ENCODE measurements around the gene CCDC177. TPM values are rescaled to one million over a fixed set of nuclear protein-coding genes. Genes with fewer than 3 reads are reported as not detected.

CCDC177 gene
- total and polyA plus RNA-seq, 8 donors, result 0.03 to 0.25 (median 0.18) TPM; not detected in 5

DNA sequence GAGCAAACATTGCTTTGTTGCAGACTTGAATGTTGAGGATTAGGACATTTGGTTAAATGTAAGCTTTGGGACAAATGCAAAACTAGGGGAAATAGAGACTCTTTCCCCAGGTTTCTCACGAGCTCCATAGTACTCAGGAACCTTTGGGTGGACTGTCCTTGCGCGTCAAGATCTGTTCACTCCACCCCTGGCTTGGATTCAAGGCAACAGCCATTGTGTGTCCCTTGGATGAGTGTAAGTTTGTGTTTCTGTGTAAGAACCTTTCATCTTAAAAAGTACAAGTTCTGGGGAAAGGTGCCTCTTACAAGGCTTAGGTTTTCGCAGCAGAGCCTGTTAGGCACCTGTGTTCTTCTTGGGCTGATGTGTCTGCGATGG lies 40.4 kb upstream of the CCDC177 start:
- H3K36me3 ChIP-seq, result no peaks in the 10 kb centered on the region
- H3K4me1 ChIP-seq, result peaks cover 79 to 87% (median 83%) of the 10 kb centered on the region in 4 donors
- intact Hi-C loops (cut with DNase I; ENCODE audit: low total_unique reads), result no loop called here
- no peak for DNase-seq
- H3K27me3 ChIP-seq, result no peaks in the 10 kb centered on the region
- peak overlapping the region; percentile 77 to 100 (median 99) for H3K27ac ChIP-seq
- TF ChIP-seq POLR2A (IDR thresholded peaks at IDR 0.05) (no peak), EP300 (IDR thresholded peaks at IDR 0.05) (no peak), POLR2AphosphoS5 (IDR thresholded peaks at IDR 0.05) (no peak)
- TF ChIP-seq, protein P1, sequence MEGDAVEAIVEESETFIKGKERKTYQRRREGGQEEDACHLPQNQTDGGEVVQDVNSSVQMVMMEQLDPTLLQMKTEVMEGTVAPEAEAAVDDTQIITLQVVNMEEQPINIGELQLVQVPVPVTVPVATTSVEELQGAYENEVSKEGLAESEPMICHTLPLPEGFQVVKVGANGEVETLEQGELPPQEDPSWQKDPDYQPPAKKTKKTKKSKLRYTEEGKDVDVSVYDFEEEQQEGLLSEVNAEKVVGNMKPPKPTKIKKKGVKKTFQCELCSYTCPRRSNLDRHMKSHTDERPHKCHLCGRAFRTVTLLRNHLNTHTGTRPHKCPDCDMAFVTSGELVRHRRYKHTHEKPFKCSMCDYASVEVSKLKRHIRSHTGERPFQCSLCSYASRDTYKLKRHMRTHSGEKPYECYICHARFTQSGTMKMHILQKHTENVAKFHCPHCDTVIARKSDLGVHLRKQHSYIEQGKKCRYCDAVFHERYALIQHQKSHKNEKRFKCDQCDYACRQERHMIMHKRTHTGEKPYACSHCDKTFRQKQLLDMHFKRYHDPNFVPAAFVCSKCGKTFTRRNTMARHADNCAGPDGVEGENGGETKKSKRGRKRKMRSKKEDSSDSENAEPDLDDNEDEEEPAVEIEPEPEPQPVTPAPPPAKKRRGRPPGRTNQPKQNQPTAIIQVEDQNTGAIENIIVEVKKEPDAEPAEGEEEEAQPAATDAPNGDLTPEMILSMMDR (IDR thresholded peaks at IDR 0.05), result no peak
- 58 to 73% (median 59%) methylated on average over 5 of the region's 5 CpGs for WGBS, 5 donors
- H3K4me3 ChIP-seq, result peak overlapping the region in 3 of 4 donors; percentile 1 to 27 (median 25)
- no peaks in the 10 kb centered on the region for H3K9me3 ChIP-seq

DNA sequence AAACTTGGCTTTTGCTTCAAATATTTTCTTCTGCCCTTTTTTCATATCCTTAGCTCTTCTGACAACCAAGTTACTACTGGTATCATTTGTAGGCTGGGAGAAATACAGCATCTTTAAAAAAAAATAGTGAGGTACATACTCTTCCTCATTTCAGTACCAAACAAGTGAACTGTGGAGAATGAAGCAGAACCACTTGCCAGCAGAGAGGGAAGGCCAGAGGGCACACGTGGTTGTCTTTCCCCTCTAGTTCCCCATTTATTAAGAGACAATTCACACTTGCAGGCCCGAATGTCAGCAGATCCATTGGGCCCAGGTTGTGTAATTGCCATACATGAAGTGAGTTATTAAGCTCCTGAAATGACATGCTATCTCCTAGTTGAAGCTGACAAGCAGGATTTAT lies 39.9 kb upstream of the CCDC177 start:
- TF ChIP-seq POLR2A (IDR thresholded peaks at IDR 0.05) (no peak), POLR2AphosphoS5 (IDR thresholded peaks at IDR 0.05) (no peak), EP300 (IDR thresholded peaks at IDR 0.05) (no peak)
- TF ChIP-seq, protein P1 (IDR thresholded peaks at IDR 0.05), result no peak
- DNase-seq, result no peak
- H3K27ac ChIP-seq, result peak overlapping the region; percentile 36 to 100 (median 99)
- H3K4me3 ChIP-seq, result peak overlapping the region in 1 of 4 donors; percentile 65
- no peaks in the 10 kb centered on the region for H3K36me3 ChIP-seq
- intact Hi-C loops (cut with DNase I; ENCODE audit: low total_unique reads), result no loop called here
- no peaks in the 10 kb centered on the region for H3K9me3 ChIP-seq
- H3K27me3 ChIP-seq, result no peaks in the 10 kb centered on the region
- 14 to 31% (median 26%) methylated on average over 2 of the region's 2 CpGs for WGBS, 5 donors
- peaks cover 74 to 82% (median 79%) of the 10 kb centered on the region in 4 donors for H3K4me1 ChIP-seq

DNA sequence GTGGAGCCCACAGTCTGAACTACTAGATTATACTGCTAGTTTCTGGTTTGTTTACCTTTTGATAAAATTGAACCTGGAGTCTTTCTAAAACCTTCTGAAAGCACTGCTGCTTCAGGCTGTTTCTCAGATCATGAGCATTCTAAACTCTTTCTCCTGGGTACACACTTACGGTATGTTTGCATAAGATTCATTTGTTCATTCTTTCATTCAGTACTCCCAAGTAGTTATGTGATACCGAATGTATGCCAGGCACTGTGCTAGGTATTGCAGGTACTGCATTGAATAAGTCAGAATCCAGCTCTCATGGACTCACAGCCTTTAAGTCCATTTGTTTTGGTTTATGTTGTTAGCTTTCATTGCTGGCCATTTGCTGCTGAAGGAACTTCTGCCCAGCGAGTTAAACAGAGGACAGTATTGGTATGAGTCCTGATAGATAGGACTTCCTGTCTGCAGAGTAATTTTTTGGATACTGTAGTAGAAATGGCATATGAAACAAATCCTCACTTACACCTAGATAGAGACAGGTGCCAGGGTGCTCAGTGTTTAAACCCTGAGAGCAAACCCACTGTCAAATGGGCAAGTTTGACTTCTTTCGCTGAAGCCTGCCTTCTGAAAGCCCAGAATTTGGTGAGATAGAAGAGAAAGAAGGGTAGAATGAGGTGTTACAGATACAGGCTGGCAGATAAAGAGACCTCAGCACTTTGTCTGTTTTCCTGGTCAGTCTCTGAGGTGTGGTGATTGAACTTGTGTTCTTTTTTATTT lies 38.8 kb upstream of the CCDC177 start:
- Histone ChIP-seq H3K9me3 (no peaks in the 10 kb centered on the region), H3K4me3 (peak overlapping the region; percentile 65 to 90 (median 82)), H3K27ac (peak overlapping the region; percentile 72 to 100 (median 99)), H3K36me3 (no peaks in the 10 kb centered on the region), H3K4me1 (peaks cover 65 to 71% (median 68%) of the 10 kb centered on the region in 4 donors), H3K27me3 (no peaks in the 10 kb centered on the region)
- 31 to 45% (median 43%) methylated on average over 4 of the region's 4 CpGs for WGBS, 5 donors
- TF ChIP-seq POLR2AphosphoS5 (IDR thresholded peaks at IDR 0.05), result no peak
- TF ChIP-seq POLR2A (IDR thresholded peaks at IDR 0.05), result no peak
- TF ChIP-seq, protein P1 (IDR thresholded peaks at IDR 0.05), result no peak
- no peak for TF ChIP-seq EP300 (IDR thresholded peaks at IDR 0.05)
- intact Hi-C loops (cut with DNase I; ENCODE audit: low total_unique reads), result no loop called here
- no peak for DNase-seq

DNA sequence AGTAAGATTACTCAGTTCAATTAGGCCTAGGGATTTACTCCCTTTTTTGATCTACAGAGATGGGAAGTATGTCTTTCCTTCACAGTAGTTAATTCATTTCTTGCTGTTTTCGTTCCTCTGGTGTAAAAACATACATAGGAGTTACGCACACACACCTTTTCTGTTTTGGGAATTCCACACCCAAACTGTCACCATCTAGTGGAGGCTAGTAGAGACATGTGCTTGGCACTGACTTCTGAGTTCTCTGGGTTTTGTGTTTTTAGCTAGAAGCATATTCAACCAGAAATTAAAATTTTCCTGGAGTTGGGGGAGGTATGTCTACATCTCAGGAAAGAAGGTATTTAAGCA lies 38.1 kb upstream of the CCDC177 start:
- H3K27me3 ChIP-seq, result no peaks in the 10 kb centered on the region
- WGBS, 5 donors, result 3 to 15% (median 11%) methylated on average over 2 of the region's 2 CpGs
- H3K9me3 ChIP-seq, result no peaks in the 10 kb centered on the region
- peak in 1 of 2 donors; percentile 50 for DNase-seq
- peak overlapping the region; percentile 65 to 90 (median 82) for H3K4me3 ChIP-seq
- no peak for TF ChIP-seq EP300 (IDR thresholded peaks at IDR 0.05)
- no peak for TF ChIP-seq POLR2AphosphoS5 (IDR thresholded peaks at IDR 0.05)
- TF ChIP-seq POLR2A (IDR thresholded peaks at IDR 0.05), result no peak
- TF ChIP-seq, protein P1 (IDR thresholded peaks at IDR 0.05), result no peak
- H3K27ac ChIP-seq, result peak overlapping the region; percentile 96 to 100 (median 99)
- no peaks in the 10 kb centered on the region for H3K36me3 ChIP-seq
- H3K4me1 ChIP-seq, result peaks cover 58 to 66% (median 61%) of the 10 kb centered on the region in 4 donors
- intact Hi-C loops (cut with DNase I; ENCODE audit: low total_unique reads), result no loop called here

Measured in stomach (tissue), 9 donors.